HepG2 (cell line): ENCODE results near the gene PCDHB2. TPM values are rescaled to one million over a fixed set of nuclear protein-coding genes. Genes with fewer than 3 reads are reported as not detected.

ENCODE experiments used
- ATM ChIP-seq: fragments of 450-650 bp; IDR thresholded peaks from 2 replicates; pipeline ENCODE4 v1.7.1; 2017; ENCODE audit warnings: mild to moderate bottlenecking, borderline replicate concordance
- DMAP1 ChIP-seq: IDR thresholded peaks from 2 replicates; pipeline ENCODE4 v1.6.1; 2016
- SALL2 ChIP-seq: sonication (generic); formaldehyde crosslinking; IDR thresholded peaks from 2 replicates; pipeline ENCODE4 v1.8.1; 2023; ENCODE audit warnings: mild to moderate bottlenecking, missing genetic modification reagents, inconsistent platforms
- STAG1 ChIP-seq: sonication (generic); formaldehyde crosslinking; IDR thresholded peaks from 2 replicates; pipeline ENCODE4 v1.4.0; 2020; ENCODE audit warnings: missing genetic modification reagents
- TP53 ChIP-seq: sonication (generic); formaldehyde crosslinking; conservative IDR thresholded peaks from 2 replicates; pipeline ENCODE4 v1.4.0; 2020; ENCODE audit warnings: missing genetic modification reagents
- ZFP37 ChIP-seq: sonication (generic); formaldehyde crosslinking; IDR thresholded peaks from 2 replicates; pipeline ENCODE4 v1.4.0; 2020; ENCODE audit warnings: missing genetic modification reagents, borderline replicate concordance
- ZNF251 ChIP-seq: sonication (generic); formaldehyde crosslinking; IDR thresholded peaks from 2 replicates; pipeline ENCODE4 v1.9.0; 2021; ENCODE audit warnings: mild to moderate bottlenecking, missing genetic modification reagents
- ZNF274 ChIP-seq: sonication (generic); formaldehyde crosslinking; IDR thresholded peaks from 2 replicates; pipeline ENCODE4 v1.5.1; 2020; ENCODE audit warnings: mild to moderate bottlenecking, missing genetic modification reagents
- polyA plus RNA-seq, 8 experiments: library from polyadenylated mRNA; depleted of rRNA in 3 of 8; stranded (reverse) in 7 of 8; unstranded in 1 of 8; fragments of >200 nt; fragmentation: Illumina TruSeq in 4 of 8; extraction: Trizol in 4 of 8; gene quantifications; 2 replicates each; pipeline versions ENCODE4 v1.2.1 to v1.2.3, GENCODE V29; 2011 to 2016; ENCODE audit warnings: low read depth in 4 of 8, missing spikeins in 1 of 8, mixed read lengths in 1 of 8; ENCODE audit not compliant: insufficient read depth in 1 of 8
- total RNA-seq, 5 experiments: library from RNA; depleted of rRNA; stranded (reverse); fragments of >200 nt; fragmentation: Illumina TruSeq; extraction: Trizol; gene quantifications; 2 replicates each; pipeline ENCODE4 v1.2.3, GENCODE V29; 2016; ENCODE audit warnings: low read depth in 1 of 5
- TF ChIP-seq, protein P1 (sequence below): sonication (generic); formaldehyde crosslinking; IDR thresholded peaks from 2 replicates; pipeline ENCODE4 v1.5.1; 2020; ENCODE audit warnings: mild to moderate bottlenecking, missing genetic modification reagents
- TF ChIP-seq, protein P2 (sequence below): sonication (generic); formaldehyde crosslinking; IDR thresholded peaks from 2 replicates; pipeline ENCODE4 v1.8.1; 2023; ENCODE audit warnings: mild to moderate bottlenecking, inconsistent platforms, moderate library complexity, missing genetic modification reagents, borderline replicate concordance
- TF ChIP-seq, protein P3 (sequence below): sonication (generic); formaldehyde crosslinking; IDR thresholded peaks from 2 replicates; pipeline ENCODE4 v1.5.0; 2020; ENCODE audit warnings: mild to moderate bottlenecking, missing genetic modification reagents, borderline replicate concordance
- TF ChIP-seq, protein P4 (sequence below): sonication (generic); formaldehyde crosslinking; IDR thresholded peaks from 2 replicates; pipeline ENCODE4 v1.9.0; 2021; ENCODE audit warnings: missing genetic modification reagents, mild to moderate bottlenecking, borderline replicate concordance

Gene PCDHB2
- total and polyA plus RNA-seq, 2 of the 13 experiments (the other 11 are each of a cell fraction or from before 2014, with no cell fraction given): 7.1 to 7.5 TPM

DNA sequence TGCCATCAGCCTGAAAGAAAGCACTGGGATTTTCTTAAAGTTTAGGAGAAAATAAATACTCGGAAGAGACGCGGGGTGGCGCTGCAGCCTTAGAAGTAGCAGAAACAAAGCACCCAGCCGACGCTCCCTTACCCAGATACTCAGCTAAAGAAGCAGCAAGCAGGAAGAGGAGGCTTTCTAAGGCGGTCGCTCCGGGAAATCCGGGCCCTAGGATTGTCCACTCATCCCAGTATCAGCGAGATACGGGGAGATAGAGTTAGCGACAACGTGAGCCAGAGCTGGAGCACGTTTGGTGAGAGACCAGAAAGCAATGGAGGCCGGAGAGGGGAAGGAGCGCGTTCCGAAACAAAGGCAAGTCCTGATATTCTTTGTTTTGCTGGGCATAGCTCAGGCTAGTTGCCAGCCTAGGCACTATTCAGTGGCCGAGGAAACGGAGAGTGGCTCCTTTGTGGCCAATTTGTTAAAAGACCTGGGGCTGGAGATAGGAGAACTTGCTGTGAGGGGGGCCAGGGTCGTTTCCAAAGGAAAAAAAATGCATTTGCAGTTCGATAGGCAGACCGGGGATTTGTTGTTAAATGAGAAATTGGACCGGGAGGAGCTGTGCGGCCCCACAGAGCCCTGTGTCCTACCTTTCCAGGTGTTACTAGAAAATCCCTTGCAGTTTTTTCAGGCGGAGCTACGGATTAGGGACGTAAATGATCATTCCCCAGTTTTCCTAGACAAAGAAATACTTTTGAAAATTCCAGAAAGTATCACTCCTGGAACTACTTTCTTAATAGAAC lies at the start of gene PCDHB2 (continued):
- TF ChIP-seq, protein P1, sequence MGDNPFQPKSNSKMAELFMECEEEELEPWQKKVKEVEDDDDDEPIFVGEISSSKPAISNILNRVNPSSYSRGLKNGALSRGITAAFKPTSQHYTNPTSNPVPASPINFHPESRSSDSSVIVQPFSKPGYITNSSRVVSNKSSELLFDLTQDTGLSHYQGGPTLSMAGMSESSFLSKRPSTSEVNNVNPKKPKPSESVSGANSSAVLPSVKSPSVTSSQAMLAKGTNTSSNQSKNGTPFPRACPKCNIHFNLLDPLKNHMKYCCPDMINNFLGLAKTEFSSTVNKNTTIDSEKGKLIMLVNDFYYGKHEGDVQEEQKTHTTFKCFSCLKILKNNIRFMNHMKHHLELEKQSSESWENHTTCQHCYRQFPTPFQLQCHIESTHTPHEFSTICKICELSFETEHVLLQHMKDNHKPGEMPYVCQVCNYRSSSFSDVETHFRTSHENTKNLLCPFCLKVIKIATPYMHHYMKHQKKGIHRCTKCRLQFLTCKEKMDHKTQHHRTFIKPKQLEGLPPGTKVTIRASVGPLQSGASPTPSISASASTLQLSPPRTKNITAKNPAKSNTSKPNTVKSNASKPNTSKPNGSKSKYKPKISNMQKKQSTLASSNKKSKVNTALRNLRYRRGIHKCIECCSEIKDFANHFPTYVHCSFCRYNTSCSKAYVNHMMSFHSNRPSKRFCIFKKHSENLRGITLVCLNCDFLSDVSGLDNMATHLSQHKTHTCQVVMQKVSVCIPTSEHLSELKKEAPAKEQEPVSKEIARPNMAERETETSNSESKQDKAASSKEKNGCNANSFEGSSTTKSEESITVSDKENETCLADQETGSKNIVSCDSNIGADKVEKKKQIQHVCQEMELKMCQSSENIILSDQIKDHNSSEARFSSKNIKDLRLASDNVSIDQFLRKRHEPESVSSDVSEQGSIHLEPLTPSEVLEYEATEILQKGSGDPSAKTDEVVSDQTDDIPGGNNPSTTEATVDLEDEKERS (CRISPR knock-in tag): no peak
- TF ChIP-seq ATM (no peak), DMAP1 (CRISPR knock-in tag) (peak; percentile 40; the same call in 1 of the 2 replicates), ZNF251 (CRISPR knock-in tag) (no peak), STAG1 (CRISPR knock-in tag) (peak; percentile 64), ZFP37 (CRISPR knock-in tag) (no peak), TP53 (CRISPR knock-in tag) (no peak), SALL2 (CRISPR knock-in tag) (peak; percentile 39; the same call in 1 of the 2 replicates), ZNF274 (CRISPR knock-in tag) (0 out of 2 replicates have a peak, but pooled peaks have one; percentile 39)
- TF ChIP-seq, protein P2, sequence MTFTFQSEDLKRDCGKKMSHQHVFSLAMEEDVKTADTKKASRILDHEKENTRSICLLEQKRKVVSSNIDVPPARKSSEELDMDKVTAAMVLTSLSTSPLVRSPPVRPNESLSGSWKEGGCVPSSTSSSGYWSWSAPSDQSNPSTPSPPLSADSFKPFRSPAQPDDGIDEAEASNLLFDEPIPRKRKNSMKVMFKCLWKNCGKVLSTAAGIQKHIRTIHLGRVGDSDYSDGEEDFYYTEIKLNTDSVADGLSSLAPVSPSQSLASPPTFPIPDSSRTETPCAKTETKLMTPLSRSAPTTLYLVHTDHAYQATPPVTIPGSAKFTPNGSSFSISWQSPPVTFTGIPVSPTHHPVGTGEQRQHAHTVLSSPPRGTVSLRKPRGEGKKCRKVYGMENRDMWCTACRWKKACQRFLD: no peak
- TF ChIP-seq, protein P3, sequence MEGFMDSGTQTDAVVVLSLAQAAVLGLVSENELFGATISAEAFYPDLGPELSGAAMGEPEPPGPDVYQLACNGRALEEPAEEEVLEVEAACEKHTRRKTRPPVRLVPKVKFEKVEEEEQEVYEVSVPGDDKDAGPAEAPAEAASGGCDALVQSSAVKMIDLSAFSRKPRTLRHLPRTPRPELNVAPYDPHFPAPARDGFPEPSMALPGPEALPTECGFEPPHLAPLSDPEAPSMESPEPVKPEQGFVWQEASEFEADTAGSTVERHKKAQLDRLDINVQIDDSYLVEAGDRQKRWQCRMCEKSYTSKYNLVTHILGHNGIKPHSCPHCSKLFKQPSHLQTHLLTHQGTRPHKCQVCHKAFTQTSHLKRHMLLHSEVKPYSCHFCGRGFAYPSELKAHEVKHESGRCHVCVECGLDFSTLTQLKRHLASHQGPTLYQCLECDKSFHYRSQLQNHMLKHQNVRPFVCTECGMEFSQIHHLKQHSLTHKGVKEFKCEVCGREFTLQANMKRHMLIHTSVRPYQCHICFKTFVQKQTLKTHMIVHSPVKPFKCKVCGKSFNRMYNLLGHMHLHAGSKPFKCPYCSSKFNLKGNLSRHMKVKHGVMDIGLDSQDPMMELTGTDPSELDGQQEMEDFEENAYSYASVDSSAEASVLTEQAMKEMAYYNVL: no peak
- TF ChIP-seq, protein P4, sequence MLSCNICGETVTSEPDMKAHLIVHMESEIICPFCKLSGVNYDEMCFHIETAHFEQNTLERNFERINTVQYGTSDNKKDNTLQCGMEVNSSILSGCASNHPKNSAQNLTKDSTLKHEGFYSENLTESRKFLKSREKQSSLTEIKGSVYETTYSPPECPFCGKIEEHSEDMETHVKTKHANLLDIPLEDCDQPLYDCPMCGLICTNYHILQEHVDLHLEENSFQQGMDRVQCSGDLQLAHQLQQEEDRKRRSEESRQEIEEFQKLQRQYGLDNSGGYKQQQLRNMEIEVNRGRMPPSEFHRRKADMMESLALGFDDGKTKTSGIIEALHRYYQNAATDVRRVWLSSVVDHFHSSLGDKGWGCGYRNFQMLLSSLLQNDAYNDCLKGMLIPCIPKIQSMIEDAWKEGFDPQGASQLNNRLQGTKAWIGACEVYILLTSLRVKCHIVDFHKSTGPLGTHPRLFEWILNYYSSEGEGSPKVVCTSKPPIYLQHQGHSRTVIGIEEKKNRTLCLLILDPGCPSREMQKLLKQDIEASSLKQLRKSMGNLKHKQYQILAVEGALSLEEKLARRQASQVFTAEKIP: no peak
